B cell (primary cell): ENCODE measurements around the gene ATG7. TPM values are rescaled to one million over a fixed set of nuclear protein-coding genes. Genes with fewer than 3 reads are reported as not detected.

Experiments used
- ATAC-seq: fragments of 200-7000 bp; cut with Tn5 transposase; one replicate; pipeline ENCODE4 v1.10.0; 2021; ENCODE audit warnings: low read depth, mild to moderate bottlenecking, moderate number of reproducible peaks, moderate library complexity
- CTCF ChIA-PET: fragments of 350-600 bp; sonication (Branson Sonifier 250); formaldehyde crosslinking; loops from one replicate; lab custom pipeline; 2021; ENCODE audit warnings: antibody characterized with exemption, inconsistent platforms; lab: Charles Lee
- POLR2A ChIA-PET: fragments of 350-600 bp; sonication (Branson Sonifier 250); formaldehyde crosslinking; loops from one replicate; lab custom pipeline; 2021; ENCODE audit warnings: antibody characterized with exemption; lab: Charles Lee
- DNase-seq: peaks from one replicate; pipeline ENCODE4 v3.0.0; 2013
- H2AFZ ChIP-seq: 2 replicates; pipeline ENCODE4 v1.6.1; 2012; ENCODE audit warnings: mild to moderate bottlenecking, low read depth, low read length; ENCODE audit not compliant: insufficient read depth, poor library complexity, severe bottlenecking
- H3K27ac ChIP-seq, 2 donors: 1 replicate in 1 of 2; 2 replicates in 1 of 2; pipeline ENCODE4 v1.5.1; 2012 to 2013; ENCODE audit warnings: low read length in 2 of 2, mild to moderate bottlenecking in 2 of 2, moderate library complexity in 1 of 2
- H3K27me3 ChIP-seq, 4 experiments: fragments of 200-600 bp in 1 of 4; sonication (generic) in 1 of 4; replicated peaks in 1 of 4; 1 replicate in 2 of 4; 2 replicates in 2 of 4; pipeline versions ENCODE4 v1.6.1 to v1.7.0; 2013 to 2016; ENCODE audit warnings: low read length in 3 of 4, mild to moderate bottlenecking in 2 of 4, mixed read lengths in 1 of 4, moderate library complexity in 1 of 4; ENCODE audit not compliant: insufficient read depth in 4 of 4, control insufficient read depth in 3 of 4; ENCODE audit errors: control extremely low read depth in 1 of 4
- H3K36me3 ChIP-seq, 2 experiments: replicated peaks in 1 of 2; 1 replicate in 1 of 2; 2 replicates in 1 of 2; pipeline versions ENCODE4 v1.6.1 to v1.7.1; 2013; ENCODE audit warnings: low read length in 1 of 2; ENCODE audit not compliant: insufficient read depth in 2 of 2, control insufficient read depth in 1 of 2; ENCODE audit errors: control extremely low read depth in 1 of 2, extremely low read depth in 1 of 2
- H3K4me1 ChIP-seq, 2 donors: fragments of 200-600 bp in 1 of 2; sonication (generic) in 1 of 2; 1 replicate in 1 of 2; 2 replicates in 1 of 2; pipeline versions ENCODE4 v1.5.1 to v1.6.1; 2013 to 2017; ENCODE audit warnings: low read length in 2 of 2; ENCODE audit not compliant: control insufficient read depth in 2 of 2, insufficient read depth in 2 of 2
- H3K4me2 ChIP-seq: replicated peaks from 2 replicates; pipeline ENCODE3; 2012; ENCODE audit warnings: mild to moderate bottlenecking, low read depth, low read length; ENCODE audit not compliant: poor library complexity, severe bottlenecking
- H3K4me3 ChIP-seq, 5 experiments: fragments of 200-600 bp in 1 of 5; sonication (generic) in 1 of 5; 1 replicate in 3 of 5; 2 replicates in 2 of 5; pipeline versions ENCODE4 v1.5.1 to v1.7.0; 2011 to 2016; ENCODE audit warnings: low read length in 4 of 5, mild to moderate bottlenecking in 4 of 5, low read depth in 2 of 5, control low read depth in 1 of 5, moderate library complexity in 1 of 5; ENCODE audit not compliant: insufficient read depth in 1 of 5; ENCODE audit errors: control extremely low read depth in 1 of 5, extremely low read depth in 1 of 5
- H3K79me2 ChIP-seq: fragments of 200-600 bp; sonication (generic); one replicate; pipeline ENCODE4 v1.6.0; 2016; ENCODE audit warnings: low read length; ENCODE audit not compliant: control insufficient read depth, insufficient read depth
- H3K9ac ChIP-seq: fragments of 200-600 bp; sonication (generic); 2 replicates; pipeline ENCODE4 v1.6.1; 2017; ENCODE audit warnings: mild to moderate bottlenecking, low read length, moderate library complexity
- H3K9me3 ChIP-seq, 3 donors: one replicate each; pipeline versions ENCODE4 v1.6.1 to v1.7.1; 2013; ENCODE audit warnings: low read length in 2 of 3; ENCODE audit not compliant: control insufficient read depth in 2 of 3, insufficient read depth in 1 of 3; ENCODE audit errors: control extremely low read depth in 1 of 3
- H4K20me1 ChIP-seq: 2 replicates; pipeline ENCODE4 v1.6.0; 2012; ENCODE audit warnings: mild to moderate bottlenecking, low read length; ENCODE audit not compliant: insufficient read depth, control insufficient read depth, poor library complexity, severe bottlenecking
- H3K27ac Mint-ChIP-seq: one replicate; pipeline ENCODE4 v1.8.0; 2021; ENCODE audit warnings: mixed read lengths
- H3K27me3 Mint-ChIP-seq: one replicate; pipeline ENCODE4 v1.8.0; 2021; ENCODE audit warnings: mixed read lengths
- H3K4me1 Mint-ChIP-seq: one replicate; pipeline ENCODE4 v1.8.0; 2021; ENCODE audit warnings: mixed read lengths
- H3K4me3 Mint-ChIP-seq: one replicate; pipeline ENCODE4 v1.8.0; 2021; ENCODE audit warnings: mixed read lengths
- H3K9me3 Mint-ChIP-seq: one replicate; pipeline ENCODE4 v1.8.0; 2022; ENCODE audit warnings: mixed read lengths; ENCODE audit not compliant: insufficient read depth
- EZH2 ChIP-seq: IDR thresholded peaks from 2 replicates; pipeline ENCODE4 v1.6.1; 2012; ENCODE audit warnings: borderline replicate concordance, low read depth, mild to moderate bottlenecking, moderate library complexity, low read length; ENCODE audit not compliant: insufficient read depth, poor library complexity, severe bottlenecking
- WGBS: methylation state at CpG from one replicate; pipeline ENCODE4 v1.1.5; 2013; ENCODE audit warnings: missing lambda C conversion rate; ENCODE audit not compliant: insufficient coverage; 5-methylcytosine and 5-hydroxymethylcytosine counted together
- intact Hi-C: fragments of 100-400 bp; cut with micrococcal nuclease; formaldehyde crosslinking; loops from one replicate; pipeline ENCODE4 v1.10.0; 2022
- polyA plus RNA-seq: library from polyadenylated mRNA; depleted of rRNA; stranded (reverse); fragments of >200 nt; gene quantifications from 2 replicates; pipeline ENCODE4 v1.2.3, GENCODE V29; 2012
- total RNA-seq, 2 donors: library from RNA; stranded (reverse); fragments of 120-200 nt in 1 of 2; gene quantifications; 1 replicate in 1 of 2; 2 replicates in 1 of 2; pipeline versions ENCODE4 v1.2.3 to v1.2.4, GENCODE V29; 2013 to 2022
- TF ChIP-seq, protein P1 (sequence below): fragments of 200-600 bp; IDR thresholded peaks from one replicate; pipeline ENCODE4 v1.8.0; 2022; ENCODE audit warnings: antibody characterized with exemption, mild to moderate bottlenecking

ATG7 gene
- total and polyA plus RNA-seq, 2 donors (not counting 1 experiment from before 2014, with no cell fraction given): 13.9 to 66.4 TPM

DNA sequence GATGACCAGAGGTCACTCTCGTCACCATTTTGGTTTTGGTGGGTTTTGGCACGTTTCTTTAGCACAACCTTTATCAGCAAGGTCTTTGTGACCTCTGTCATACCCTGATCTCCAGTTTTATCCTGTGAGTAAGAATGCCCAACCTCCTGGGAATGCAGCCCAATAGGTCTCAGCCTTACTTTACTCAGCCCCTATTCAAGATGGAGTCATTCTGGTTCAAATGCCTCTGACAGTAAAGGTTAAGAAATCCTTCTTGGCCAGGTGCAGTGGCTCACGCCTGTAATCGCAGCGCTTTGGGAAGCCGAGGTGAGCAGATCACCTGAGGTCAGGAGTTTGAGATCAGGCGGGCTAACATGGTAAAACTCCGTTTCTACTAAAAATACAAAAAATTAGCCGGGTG lies 3.2 kb upstream of the ATG7 start:
- H3K9ac ChIP-seq: no peak overlapping the region
- no peaks in the 10 kb centered on the region for H4K20me1 ChIP-seq
- 91% methylated on average over 9 of the region's 9 CpGs for WGBS
- ATAC-seq (no peak), DNase-seq (no peak)
- ChIA-PET POLR2A (no interaction called here), CTCF (no interaction called here)
- Mint-ChIP-seq H3K27ac (no peak overlapping the region), H3K4me3 (no peak overlapping the region), H3K4me1 (peaks cover 22% of the 10 kb centered on the region), H3K9me3 (no peaks in the 10 kb centered on the region), H3K27me3 (peaks cover 16% of the 10 kb centered on the region)
- peaks cover 21% of the 10 kb centered on the region for H3K79me2 ChIP-seq
- no peak overlapping the region for H3K4me2 ChIP-seq
- TF ChIP-seq, protein P1, sequence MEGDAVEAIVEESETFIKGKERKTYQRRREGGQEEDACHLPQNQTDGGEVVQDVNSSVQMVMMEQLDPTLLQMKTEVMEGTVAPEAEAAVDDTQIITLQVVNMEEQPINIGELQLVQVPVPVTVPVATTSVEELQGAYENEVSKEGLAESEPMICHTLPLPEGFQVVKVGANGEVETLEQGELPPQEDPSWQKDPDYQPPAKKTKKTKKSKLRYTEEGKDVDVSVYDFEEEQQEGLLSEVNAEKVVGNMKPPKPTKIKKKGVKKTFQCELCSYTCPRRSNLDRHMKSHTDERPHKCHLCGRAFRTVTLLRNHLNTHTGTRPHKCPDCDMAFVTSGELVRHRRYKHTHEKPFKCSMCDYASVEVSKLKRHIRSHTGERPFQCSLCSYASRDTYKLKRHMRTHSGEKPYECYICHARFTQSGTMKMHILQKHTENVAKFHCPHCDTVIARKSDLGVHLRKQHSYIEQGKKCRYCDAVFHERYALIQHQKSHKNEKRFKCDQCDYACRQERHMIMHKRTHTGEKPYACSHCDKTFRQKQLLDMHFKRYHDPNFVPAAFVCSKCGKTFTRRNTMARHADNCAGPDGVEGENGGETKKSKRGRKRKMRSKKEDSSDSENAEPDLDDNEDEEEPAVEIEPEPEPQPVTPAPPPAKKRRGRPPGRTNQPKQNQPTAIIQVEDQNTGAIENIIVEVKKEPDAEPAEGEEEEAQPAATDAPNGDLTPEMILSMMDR: no peak
- no peak for TF ChIP-seq EZH2
- H3K4me3 ChIP-seq: no peak overlapping the region
- H2AFZ ChIP-seq: no peak overlapping the region
- intact Hi-C loops: no loop called here
- H3K9me3 ChIP-seq: no peaks in the 10 kb centered on the region
- H3K4me1 ChIP-seq: peaks cover 15 to 20% of the 10 kb centered on the region in 2 donors
- no peaks in the 10 kb centered on the region for H3K36me3 ChIP-seq
- H3K27me3 ChIP-seq: peaks cover 0 to 5% (median 2%) of the 10 kb centered on the region in 4 experiments
- H3K27ac ChIP-seq: no peak overlapping the region

DNA sequence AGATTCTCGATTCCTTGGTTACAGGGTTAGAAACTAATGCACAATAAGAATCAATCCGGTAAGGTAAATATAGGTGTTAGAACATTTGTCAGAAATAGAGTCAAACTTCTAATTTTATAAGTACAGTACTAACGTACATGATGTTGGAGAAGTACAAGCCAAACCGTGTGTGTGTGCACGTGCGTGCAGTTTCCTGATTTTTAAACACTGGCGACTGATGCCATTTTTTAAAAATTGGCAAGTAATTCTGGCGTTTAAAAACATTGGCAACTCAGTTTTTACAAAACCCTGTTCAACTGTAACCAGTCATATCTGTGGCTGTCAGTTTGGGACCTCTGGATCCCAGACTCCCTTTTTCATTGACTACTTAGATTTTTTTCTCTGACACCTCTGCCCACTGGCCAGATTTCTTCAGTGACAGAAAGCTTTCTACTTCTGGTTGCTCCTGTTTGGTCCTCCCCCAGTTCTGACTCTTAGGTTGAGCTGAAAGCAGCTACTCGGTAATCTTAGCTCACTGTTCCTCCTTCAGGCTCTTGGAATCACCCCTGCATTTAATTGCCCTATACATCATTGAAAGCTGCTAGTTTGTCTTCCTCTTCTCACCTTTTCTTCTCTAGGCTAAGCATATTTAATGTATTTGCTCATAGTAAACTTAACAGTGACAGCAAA lies 843 bp downstream of the ATG7 start:
- peaks cover 54% of the 10 kb centered on the region for H3K79me2 ChIP-seq
- no peaks in the 10 kb centered on the region for H3K27me3 Mint-ChIP-seq
- H3K9me3 ChIP-seq: peaks cover 0 to 5% (median 1%) of the 10 kb centered on the region in 3 donors
- H4K20me1 ChIP-seq: no peaks in the 10 kb centered on the region
- CTCF ChIA-PET: interaction anchor here (0.7 to 2.4 kb wide), 6 partner anchors 13 to 62 kb away, joined by 3 to 23 read pairs (median 3); no protein-coding TSS in a partner anchor
- peak overlapping the region; percentile 91 to 95 for H3K27ac ChIP-seq
- peaks cover 47% of the 10 kb centered on the region for H3K4me1 Mint-ChIP-seq
- peaks cover 5% of the 10 kb centered on the region for H3K9me3 Mint-ChIP-seq
- TF ChIP-seq, protein P1: no peak
- TF ChIP-seq EZH2: no peak
- no peaks in the 10 kb centered on the region for H3K36me3 ChIP-seq
- peaks cover 17 to 20% of the 10 kb centered on the region in 2 donors for H3K4me1 ChIP-seq
- peak overlapping the region; percentile 98 for H3K27ac Mint-ChIP-seq
- 2% methylated on average over 6 of the region's 9 CpGs for WGBS
- peak overlapping the region; percentile 100 for H3K9ac ChIP-seq
- peak; percentile 35 for DNase-seq
- H2AFZ ChIP-seq: peak overlapping the region; percentile 89
- intact Hi-C loops: loop anchor here (1.0 to 5.0 kb wide), 7 partner anchors 16 to 1539 kb away; partner anchors contain the start of genes MKRN2, TSEN2 and VGLL4
- peak overlapping the region; percentile 97 for H3K4me3 Mint-ChIP-seq
- peak overlapping the region; percentile 93 for H3K4me2 ChIP-seq
- POLR2A ChIA-PET: interaction anchor here (1.2 to 2.2 kb wide), 3 partner anchors 13 to 19 kb away, joined by 5 to 29 read pairs (median 7); no protein-coding TSS in a partner anchor
- H3K27me3 ChIP-seq: no peaks in the 10 kb centered on the region
- no peak for ATAC-seq
- H3K4me3 ChIP-seq: peak overlapping the region; percentile 94 to 100 (median 99)
